ENCODE results near the gene ORC3.
"Not testable (repeated sequence)": the region's sequence is repeated elsewhere in the genome, so short reads cannot be mapped to it uniquely, and the experiment has no call there.

Gene ORC3

DNA sequence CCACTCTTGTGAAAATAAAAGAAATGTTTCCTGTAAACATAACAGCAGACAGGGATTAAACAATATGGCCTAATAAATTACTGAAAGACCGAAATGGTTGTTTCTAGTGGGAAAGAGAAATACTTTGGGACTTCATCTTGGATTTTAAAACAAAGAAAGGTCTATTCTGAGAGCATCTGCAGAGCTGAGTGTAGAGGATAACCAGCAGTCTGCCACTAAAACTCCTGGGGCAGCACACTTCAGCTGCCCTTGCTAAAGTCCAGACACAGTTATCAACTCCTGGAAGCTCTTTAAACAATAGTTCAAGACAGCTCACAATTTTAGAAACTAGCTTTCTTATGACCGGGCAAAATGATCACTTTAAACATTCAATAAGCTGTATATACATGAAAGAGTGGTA is 73.5 kb downstream of the ORC3 start:
- DNase-seq = no peak

DNA sequence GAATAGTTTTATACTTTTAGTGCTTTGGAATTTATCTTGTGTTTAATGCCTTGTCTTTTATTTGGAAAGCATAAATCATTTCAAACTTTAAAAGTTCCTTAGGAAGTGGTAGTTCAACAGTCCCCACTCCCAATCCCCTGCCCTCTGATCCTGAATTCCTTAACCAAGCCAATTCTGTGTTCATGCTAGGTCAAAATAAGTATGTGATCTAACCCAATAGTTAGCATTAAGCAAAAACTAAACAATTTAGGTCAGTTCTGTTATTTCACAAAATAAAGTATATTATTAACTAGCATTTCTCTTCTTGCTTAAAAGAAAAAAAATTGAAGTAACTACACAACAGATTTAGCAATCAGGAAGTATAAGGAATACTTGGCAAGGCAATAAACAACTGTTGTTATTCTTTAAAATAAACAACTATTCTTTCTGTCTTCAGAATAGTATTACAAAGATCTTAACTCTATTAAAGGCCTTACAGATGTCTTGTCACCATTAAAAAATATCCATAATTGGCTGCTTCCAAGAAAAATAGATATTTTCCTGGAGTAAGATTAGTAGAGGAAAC is 75.1 kb downstream of the ORC3 start:
- DNase-seq = no peak

DNA sequence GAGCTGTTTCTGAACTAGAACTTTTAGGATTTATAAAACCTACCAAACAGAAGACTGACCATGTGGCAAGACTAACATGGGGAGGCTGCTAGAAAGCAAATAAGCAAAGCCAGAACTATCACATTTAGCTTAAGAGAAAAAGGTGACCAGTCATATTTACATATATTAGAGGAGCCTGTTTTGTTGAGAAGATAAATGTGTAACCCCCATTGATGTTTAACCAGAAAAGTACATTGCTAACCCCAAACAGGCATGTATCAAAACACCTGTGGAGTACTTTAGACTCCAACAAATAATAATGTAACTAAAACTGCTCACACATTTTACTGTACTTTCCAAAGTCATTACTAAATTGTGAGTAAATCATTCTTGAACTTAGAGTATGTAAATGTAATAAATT is 77.1 kb downstream of the ORC3 start:
- DNase-seq = no peak

DNA sequence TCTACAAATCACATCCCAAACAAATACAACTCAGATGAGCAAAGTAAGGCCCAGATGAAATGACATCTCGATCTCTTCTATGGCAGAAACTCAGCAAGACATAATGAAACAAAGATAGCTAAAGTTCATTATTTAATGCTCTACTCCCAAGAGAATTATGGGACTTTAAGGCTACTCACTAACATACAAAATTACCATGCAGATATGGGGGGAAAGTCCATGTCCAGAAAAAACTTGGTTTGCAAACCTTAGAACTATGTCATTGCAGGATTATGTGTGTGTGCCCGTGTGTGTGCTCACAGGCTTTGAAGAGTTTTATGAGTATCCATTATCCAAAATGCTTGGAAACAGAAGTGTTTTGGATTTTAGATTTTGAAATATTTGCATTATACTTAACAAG is 78.1 kb downstream of the ORC3 start:
- no peak for DNase-seq

DNA sequence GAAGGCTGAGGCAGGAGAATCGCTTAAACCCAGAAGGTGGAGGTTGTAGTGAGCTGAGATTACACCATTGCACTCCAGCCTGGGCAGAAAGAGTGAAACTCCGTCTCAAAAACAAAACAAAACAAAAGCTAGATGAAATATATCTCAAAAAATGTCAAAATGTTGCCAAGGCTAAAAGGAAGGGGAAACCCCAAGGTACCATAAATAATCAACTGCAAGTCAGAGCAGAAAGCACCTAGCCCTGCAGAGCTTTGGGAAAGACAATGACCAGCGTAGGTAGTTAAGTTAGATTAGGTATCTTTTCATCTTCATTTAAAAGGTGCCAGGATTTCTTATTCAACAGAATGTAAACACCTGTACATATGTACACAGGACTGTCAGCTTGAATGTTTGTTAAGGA is 79.1 kb downstream of the ORC3 start:
- no peak for DNase-seq

DNA sequence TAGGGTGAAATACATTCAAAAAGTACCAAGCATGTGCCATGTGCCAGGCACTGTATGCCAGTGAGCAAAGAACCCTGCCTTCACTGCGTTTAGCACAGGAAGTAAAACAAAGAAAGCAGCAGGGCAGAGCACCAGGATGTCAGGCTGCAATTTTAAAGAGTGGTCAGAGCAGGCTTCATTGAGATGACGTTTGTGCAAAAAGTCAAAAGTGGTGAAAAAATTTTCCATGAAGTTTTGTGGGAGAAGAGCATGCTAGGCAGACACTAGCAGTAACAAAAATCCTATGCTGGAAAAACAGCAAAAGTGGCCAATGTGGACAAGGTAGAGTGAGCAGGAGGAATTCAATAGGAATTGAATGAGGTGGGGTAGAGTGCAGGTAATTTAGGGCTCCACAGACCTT is 80.8 kb downstream of the ORC3 start:
- DNase-seq = no peak

DNA sequence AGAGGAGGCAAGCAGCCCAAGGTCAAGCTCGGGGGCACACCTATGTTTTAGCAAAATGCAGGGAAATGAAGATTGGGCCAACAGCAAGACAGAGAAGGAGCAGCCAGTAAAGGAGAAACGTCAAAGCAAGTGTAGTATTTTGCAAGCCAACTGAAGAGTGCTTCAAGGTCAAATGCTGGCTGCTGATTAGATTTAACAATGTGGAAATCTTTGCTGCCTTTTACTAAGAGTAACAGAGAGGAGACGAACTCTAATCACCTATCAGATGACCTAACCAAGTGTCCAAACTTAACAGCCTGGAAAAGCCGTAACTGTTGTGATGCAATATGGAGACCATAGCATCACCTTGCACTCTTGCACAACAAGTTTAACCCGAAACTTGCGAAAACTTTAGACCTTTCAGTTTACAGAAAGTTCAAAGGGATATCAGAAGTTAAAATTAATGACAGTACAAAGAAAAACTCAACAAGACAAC is 81.7 kb downstream of the ORC3 start:
- DNase-seq = no peak

GRCh38 chr6:87672641-87673040 is 82.7 kb downstream of the ORC3 start:
- DNase-seq = no peak

DNA sequence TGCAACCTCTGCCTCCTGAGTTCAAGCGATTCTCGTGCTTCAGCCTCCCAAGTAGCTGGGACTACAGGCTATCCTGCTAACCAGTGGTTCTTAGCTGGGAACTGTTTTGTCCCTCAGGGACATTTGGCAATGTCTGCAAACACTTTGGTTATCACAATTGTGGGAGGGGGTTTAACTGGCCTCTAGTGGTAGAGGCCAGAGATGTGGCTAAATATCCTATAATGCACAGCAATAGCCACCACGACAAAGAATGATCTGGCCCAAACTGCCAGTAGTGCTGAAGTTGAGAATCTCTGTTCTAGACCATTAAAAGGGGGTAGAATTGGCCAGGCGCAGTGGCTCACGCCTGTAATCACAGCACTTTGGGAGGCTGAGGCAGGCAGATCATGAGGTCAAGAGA is 83.3 kb downstream of the ORC3 start:
- no peak for DNase-seq

- no peak for DNase-seq
These were observed 84.4 kb downstream of the ORC3 start for GRCh38 chr6:87674290-87674689.

DNA sequence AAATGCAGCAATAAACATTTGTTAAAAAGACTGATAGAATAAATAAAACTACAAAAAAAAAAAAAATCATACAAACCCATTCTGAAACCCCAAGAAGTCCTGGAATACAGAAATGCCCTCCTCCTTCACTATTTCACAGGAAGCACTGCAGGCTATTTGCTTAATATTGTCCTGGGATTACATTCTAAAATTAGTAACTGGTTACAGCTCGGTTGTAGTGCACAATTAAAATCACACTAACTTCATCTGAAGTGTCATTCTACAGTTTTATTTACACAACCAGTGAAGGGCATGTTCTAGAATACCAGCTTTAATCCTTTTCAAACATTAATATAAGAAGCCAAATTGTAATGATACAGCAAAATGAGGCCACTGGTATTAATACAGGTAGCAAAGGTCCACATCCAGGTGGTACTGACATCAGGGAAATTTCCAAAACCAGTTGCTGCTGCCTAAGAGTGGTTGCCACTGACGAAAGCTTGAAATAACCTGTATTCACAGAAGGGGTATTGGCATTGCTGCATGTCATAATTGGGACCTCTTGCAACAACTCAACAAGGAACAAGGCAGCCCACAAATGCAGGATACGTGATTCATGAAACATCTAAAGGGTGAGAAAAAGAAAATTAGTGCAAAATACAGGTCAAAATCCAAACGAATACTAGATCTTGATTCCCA is 85.2 kb downstream of the ORC3 start:
- DNase-seq = no peak

DNA sequence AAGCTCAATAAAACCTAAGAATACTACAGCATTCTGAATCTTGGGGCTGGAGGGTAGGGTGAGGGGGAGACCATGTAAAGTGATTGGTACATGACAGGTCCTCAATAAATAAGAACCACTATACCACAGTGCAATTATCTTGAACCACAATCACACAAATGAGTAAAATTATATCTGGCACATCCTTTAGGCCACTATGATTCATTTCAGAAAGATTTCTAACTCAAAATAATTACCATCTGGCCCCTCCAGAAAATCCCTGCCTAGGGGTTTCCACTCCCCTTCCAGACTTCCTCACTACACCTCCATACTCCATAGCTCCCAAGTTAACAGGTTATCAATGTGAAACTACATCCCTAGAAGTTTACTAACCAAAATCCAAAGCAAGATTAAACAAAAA is 92.4 kb downstream of the ORC3 start:
- no peak for DNase-seq

- no peak for DNase-seq
These were observed 94.0 kb downstream of the ORC3 start for GRCh38 chr6:87683890-87684289.

DNA sequence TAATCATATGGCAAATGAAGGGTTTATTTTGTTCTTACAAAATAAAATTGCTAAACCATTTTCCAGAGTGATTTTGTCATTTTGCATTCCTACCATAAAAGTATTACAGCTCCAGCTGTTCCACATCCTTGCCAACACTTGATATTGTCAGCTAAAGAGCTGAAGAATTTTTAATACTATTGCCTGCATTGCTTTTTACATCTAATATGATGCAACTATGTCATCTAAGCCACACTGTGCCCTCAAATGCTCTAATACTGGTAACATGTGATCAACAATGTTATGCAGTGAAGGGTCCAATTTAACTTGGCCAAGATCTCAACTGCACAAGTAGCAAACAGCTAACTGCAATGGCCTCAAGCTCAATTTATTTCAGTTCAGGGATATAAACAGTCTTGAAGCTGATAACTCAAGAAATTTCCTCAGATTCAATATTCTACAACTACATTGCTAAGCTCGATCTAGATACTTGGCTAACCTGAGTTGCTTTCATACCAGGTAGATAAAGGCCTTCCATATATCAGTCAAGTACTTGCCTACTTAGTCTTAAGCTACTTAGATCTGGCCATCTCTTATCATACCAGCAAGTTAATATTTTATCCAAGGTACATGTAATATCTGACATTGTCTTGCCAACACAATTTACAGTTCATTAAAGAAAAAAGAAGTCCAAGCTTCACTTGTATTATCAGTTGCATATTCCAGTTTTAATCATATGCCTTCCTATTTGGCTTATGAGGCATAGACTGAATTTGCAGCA is 95.1 kb downstream of the ORC3 start:
- no peak for DNase-seq

DNA sequence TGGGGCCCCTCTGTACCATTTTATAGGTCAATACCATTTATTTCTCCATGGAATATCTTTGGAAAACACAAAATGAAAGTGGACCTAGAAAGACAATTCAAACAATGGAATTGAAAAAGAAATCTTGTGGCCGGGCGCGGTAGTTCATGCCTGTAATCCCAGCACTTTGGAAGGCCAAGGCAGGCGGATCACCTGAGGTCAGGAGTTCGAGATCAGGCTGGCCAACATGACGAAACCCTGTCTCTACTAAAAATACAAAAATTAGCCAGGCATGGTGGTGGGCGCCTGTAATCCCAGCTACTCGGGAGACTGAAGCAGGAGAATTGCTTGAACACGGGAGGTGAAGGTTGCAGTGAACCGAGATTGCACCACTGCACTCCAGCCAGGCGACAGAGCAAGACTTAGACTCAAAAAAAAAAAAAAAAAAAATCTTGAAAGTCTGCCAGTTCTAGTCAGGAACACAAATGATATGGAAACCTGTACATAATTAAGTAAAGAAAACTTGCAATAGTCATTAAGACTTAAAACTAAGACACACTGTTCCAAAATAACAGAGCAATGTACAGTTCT is 96.8 kb downstream of the ORC3 start:
- DNase-seq = not testable (repeated sequence)

GRCh38 chr6:87687296-87687695 is 97.4 kb downstream of the ORC3 start:
- DNase-seq = no peak

- not testable (repeated sequence) for DNase-seq
These were observed 98.0 kb downstream of the ORC3 start for GRCh38 chr6:87687893-87688292.

- no peak for DNase-seq
These were observed 100.5 kb downstream of the ORC3 start for GRCh38 chr6:87690441-87690840.

- DNase-seq = no peak
These were observed 102.2 kb downstream of the ORC3 start for GRCh38 chr6:87692086-87692485.

DNA sequence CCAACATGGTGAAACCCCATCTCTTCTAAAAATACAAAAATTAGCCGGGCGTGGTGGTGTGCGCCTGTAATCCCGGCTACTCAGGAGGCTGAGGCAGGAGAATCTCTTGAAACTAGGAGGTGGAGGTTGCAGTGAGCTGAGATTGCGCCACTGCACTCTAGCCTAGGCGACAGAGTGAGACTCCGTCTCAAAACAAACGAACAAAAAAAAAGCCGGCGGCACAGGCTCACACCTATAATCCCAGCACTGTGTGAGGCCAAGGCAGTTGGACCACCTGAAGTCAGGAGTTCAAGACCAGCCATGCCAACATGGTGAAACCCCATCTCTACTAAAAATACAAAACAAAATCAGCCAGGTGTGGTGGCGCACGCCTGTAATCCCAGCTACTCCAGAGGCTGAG is 106.9 kb downstream of the ORC3 start:
- DNase-seq = not testable (repeated sequence)

DNA sequence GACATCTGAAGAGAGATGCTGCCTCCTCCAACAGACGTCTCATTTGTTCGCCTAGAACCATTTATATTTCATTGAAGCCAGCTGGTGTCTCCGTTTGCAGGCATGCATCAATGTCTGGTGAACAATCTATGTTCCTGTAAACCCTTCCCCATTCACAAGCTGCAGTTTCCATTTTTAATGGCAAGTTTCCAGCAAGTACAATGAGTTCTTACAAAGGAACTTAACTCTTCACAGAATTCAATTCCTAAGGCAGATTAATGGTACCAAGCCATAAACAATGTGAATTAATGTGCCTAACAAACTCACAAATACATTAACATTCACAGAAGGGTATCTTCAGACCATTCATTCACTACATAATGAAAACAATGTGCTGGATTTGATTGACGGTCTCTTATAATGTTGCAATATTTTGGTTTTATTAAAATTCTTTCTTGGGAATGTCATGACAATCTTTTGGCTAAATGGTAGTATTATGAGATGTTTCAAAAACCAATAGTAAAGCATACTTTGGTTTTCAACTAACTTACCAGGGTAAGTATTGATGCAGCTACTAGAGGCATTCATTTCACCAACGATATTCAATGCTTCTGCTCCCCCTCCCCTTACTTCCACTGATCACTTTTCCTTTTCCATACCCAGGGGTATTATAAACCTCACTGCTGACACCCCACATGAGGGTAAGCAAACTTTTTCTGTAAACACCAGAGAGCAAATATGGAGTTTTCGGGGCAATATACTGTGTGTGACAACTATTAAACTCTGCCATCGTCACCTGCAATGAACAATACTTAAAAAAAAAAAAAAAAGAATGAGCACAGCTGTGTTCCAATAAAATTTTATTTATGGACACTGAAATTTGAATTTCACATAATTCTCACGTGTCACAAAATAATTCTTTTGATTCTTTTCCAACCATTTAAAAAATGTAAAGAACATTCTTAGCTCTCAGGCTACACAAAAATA is 107.9 kb downstream of the ORC3 start:
- DNase-seq = no peak

DNA sequence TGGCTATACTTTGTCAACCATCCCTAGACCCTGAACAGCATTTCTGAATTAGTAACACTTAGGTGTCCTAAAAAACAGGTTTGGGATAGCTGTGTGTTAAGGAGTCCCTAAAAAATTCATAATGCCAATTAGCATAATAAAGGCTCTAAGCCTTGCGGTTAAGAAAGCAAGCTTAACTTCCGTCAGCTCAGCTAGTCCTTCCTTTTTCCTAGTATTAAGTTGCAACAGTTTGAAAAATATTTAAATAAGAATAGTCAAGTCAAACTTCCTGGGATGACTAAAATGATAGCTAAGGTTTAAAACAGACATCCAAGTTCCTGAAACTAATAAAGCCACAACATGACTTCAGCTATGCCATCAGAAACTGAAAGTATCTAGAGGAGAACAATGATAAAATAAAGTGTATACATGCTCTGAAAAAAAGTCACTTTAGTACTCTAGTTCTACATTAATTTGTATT is 108.6 kb downstream of the ORC3 start:
- DNase-seq = no peak

GRCh38 chr6:87699576-87699975 is 109.6 kb downstream of the ORC3 start:
- DNase-seq = no peak
